ENCODE results near the gene NUDCD3. TPM values are rescaled to one million over a fixed set of nuclear protein-coding genes. Genes with fewer than 3 reads are reported as not detected.

Gene NUDCD3
- total RNA-seq, 1 experiment from 2014 or later = 94.6 TPM

DNA sequence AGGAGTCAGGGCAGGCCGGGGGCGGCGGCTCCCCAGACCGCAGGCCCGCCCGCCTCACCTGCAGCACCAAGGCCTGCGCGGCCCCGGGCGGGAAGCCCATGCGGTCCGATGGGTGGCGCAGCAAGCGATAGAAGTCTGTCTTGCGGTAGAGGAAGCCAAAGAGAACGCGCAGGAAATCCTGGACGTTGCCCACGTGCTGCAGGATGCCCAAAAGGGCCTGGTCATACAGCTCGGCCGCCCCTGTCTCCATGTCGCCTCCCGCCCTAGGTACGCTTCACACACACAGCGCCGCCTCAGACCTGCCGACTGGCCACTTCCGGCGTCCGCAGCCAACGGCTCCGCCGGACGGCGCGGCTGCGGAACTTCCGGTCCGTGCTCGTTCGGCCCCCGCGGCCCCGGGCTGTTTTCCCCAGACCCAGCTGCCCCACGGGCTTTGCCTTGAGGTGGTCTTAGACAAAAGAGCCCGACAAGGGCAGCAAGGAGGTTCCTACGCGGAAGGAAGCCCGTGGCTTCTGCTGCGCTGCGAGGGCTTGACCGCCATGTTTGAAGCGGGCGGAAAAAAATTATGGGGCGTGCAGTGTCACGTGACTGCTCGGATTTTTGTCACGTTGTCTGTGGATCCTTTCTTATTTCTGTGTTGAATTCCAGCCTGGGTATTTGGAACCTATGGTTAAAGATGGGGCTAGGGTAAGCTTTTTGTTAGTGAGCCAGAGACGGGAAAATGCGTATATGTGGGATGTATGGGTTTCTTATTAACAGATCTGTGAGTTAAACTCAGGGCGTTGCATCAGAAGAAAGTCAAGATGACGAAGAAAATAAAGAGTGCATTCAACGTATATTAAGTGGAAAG, at the start of gene NUDCD3 (continued):
- TF ChIP-seq TCF7L2 (IDR thresholded peaks at IDR 0.05; ENCODE audit: borderline replicate concordance, extremely low read depth, insufficient read depth, insufficient read length) (peak; percentile 93), POLR2AphosphoS5 (IDR thresholded peaks at IDR 0.05; ENCODE audit: low read depth, low read length) (peak; percentile 84)

DNA sequence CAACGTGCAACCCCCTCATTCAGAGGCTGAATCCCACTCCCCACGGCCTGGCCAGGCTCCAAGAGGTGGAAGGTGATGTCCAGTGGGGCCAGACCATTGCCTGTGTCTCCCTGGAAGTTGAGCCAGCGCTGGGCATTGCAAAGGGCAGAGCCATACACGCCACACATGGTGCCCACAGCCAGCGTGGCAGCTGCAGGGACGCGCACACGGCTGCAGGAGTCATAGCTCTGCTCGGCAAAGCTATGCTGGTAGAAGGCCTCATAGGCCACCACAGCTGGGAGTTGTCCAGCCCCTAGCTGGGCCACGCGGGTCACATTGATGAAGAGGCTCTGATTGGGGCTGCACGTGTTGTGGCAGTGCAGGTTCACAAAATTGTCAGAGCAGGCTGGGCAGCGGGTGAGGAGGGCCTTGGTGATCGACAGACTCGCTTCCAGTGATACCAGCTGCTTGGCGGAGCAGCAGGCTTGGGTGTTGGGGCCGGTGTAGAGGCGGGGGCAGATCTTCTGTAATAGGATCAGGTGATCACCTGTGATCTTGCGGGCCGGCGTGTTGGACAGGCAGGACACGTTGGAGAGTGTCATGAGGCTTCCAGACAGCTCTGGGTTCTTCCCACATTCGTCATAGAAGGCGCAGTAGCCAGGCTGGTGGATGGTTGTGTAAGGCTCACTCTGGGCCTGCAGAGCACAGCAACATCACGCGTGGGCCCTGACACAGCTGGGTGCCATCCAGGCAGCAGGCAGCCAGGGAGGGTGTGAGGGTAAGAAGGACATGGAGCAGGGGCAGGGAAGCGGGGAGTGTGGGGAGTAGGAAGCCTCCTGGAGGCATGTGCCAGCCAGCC, 49.4 kb upstream of the NUDCD3 start:
- TF ChIP-seq RAD21 (IDR thresholded peaks at IDR 0.05; ENCODE audit: low read depth) = no peak
- TF ChIP-seq SIN3A (IDR thresholded peaks at IDR 0.05; ENCODE audit: low read depth) = no peak
- ChIA-PET RAD21 (ENCODE audit: low non-redundant PET in 1 of 2, low total read pairs in 2 of 2, uncharacterized antibody in 2 of 2, unreplicated experiment in 2 of 2) (no interaction called here), POLR2A (no interaction called here), CTCF (no interaction called here)
- Histone ChIP-seq H3K27me3 (ENCODE audit: insufficient read depth, low read length) (no peaks in the 10 kb centered on the region), H3K27ac (ENCODE audit: low read depth, low read length) (no peak overlapping the region), H3K9me3 (ENCODE audit: control insufficient read depth in 1 of 2, insufficient read depth in 1 of 2, low read depth in 1 of 2, low read length in 2 of 2) (no peaks in the 10 kb centered on the region), H4K20me1 (ENCODE audit: insufficient read depth) (no peaks in the 10 kb centered on the region), H3K4me2 (ENCODE audit: low read length) (no peak overlapping the region), H3K9ac (ENCODE audit: low read length) (no peak overlapping the region), H3K36me3 (ENCODE audit: control insufficient read depth in 1 of 2, insufficient read depth in 2 of 2, low read length in 2 of 2) (no peaks in the 10 kb centered on the region), H3K4me3 (replicated peaks in 1 of 2; ENCODE audit: low read depth in 1 of 2, low read length in 2 of 2) (no peak overlapping the region), H2AFZ (ENCODE audit: low read depth, low read length, poor library complexity, severe bottlenecking) (no peak overlapping the region), H3K9me2 (ENCODE audit: insufficient read depth) (no peaks in the 10 kb centered on the region), H3K79me2 (ENCODE audit: insufficient read depth, low read length) (no peaks in the 10 kb centered on the region), H3K4me1 (ENCODE audit: control insufficient read depth in 1 of 2, insufficient read depth in 2 of 2, low read length in 2 of 2) (peaks cover 11% of the 10 kb centered on the region in 2 experiments)
- DNase-seq (ENCODE audit: low read depth, low spot score) (no peak), ATAC-seq (no peak)
- intact Hi-C loops (cut with micrococcal nuclease) = no loop called here
- no TSS peak for BruUV-seq (replicated peaks)
